HEK293 (cell line): Measurements from ENCODE around the gene APOBR.

Experiments used
- CTCF ChIA-PET: fragments of 350-600 bp; formaldehyde crosslinking; extraction: SDS; loops from one replicate; lab custom pipeline; 2021; ENCODE audit warnings: antibody characterized with exemption; lab: Yijun Ruan, JAX
- POLR2A ChIA-PET: fragments of 300-600 bp; formaldehyde crosslinking; extraction: SDS; loops from one replicate; lab custom pipeline; 2020; ENCODE audit warnings: antibody characterized with exemption, inconsistent platforms; lab: Yijun Ruan, JAX
- H3K27ac ChIP-seq: fragments of 200-500 bp; sonication (Bioruptor generic); 2 replicates; pipeline ENCODE4 v1.5.1; 2014; ENCODE audit warnings: low read depth, low read length, control low read depth, inconsistent platforms; ENCODE audit errors: extremely low read depth
- H3K36me3 ChIP-seq, 2 experiments: fragments of 200-500 bp in 1 of 2; sonication (Bioruptor generic) in 1 of 2; 1 replicate in 1 of 2; 2 replicates in 1 of 2; pipeline ENCODE4 v1.5.1; 2014 to 2017; ENCODE audit warnings: inconsistent platforms in 2 of 2, low read length in 2 of 2; ENCODE audit not compliant: control insufficient read depth in 2 of 2, insufficient read depth in 1 of 2
- H3K4me1 ChIP-seq: fragments of 200-500 bp; sonication (Bioruptor generic); 2 replicates; pipeline ENCODE4 v1.5.1; 2014; ENCODE audit warnings: mild to moderate bottlenecking, low read length, inconsistent platforms; ENCODE audit not compliant: control insufficient read depth, insufficient read depth
- H3K4me3 ChIP-seq: 2 replicates; pipeline ENCODE4 v1.5.1; 2011; ENCODE audit warnings: low read depth, mild to moderate bottlenecking, control low read depth, low read length, moderate library complexity
- H3K9me3 ChIP-seq: fragments of 200-500 bp; sonication (Bioruptor generic); 2 replicates; pipeline ENCODE4 v1.5.1; 2014; ENCODE audit warnings: low read depth, low read length, inconsistent platforms; ENCODE audit not compliant: control insufficient read depth, insufficient read depth
- TSHZ1 ChIP-seq: fragments of 450-650 bp; formaldehyde crosslinking; IDR thresholded peaks from 2 replicates; pipeline ENCODE4 v1.5.1; 2016; ENCODE audit warnings: missing biosample characterization, missing genetic modification characterization, borderline replicate concordance
- ZFP3 ChIP-seq: fragments of 450-650 bp; formaldehyde crosslinking; IDR thresholded peaks from 2 replicates; pipeline ENCODE4 v1.5.1; 2016; ENCODE audit warnings: low read depth, missing biosample characterization, missing genetic modification characterization
- ZNF112 ChIP-seq: fragments of 450-650 bp; formaldehyde crosslinking; IDR thresholded peaks from 2 replicates; pipeline ENCODE4 v1.5.0; 2017; ENCODE audit warnings: missing biosample characterization, missing genetic modification characterization
- ZNF585B ChIP-seq: fragments of 450-650 bp; formaldehyde crosslinking; IDR thresholded peaks from 2 replicates; pipeline ENCODE4 v1.5.1; 2016; ENCODE audit warnings: missing biosample characterization, missing genetic modification characterization
- TF ChIP-seq, protein P1 (sequence below): fragments of 450-650 bp; formaldehyde crosslinking; IDR thresholded peaks from 2 replicates; pipeline ENCODE4 v1.5.1; 2016; ENCODE audit warnings: missing biosample characterization, missing genetic modification characterization
- TF ChIP-seq, protein P2 (sequence below): fragments of 450-650 bp; formaldehyde crosslinking; IDR thresholded peaks from 2 replicates; pipeline ENCODE4 v1.5.1; 2016; ENCODE audit warnings: missing biosample characterization, missing genetic modification characterization, borderline replicate concordance
- TF ChIP-seq, protein P3 (sequence below): fragments of 450-650 bp; formaldehyde crosslinking; IDR thresholded peaks from 2 replicates; pipeline ENCODE4 v1.5.0; 2017; ENCODE audit warnings: missing biosample characterization, missing genetic modification characterization, borderline replicate concordance
- TF ChIP-seq, protein P4 (sequence below): fragments of 450-650 bp; IDR thresholded peaks from 2 replicates; pipeline ENCODE4 v1.5.1; 2018; ENCODE audit warnings: missing biosample characterization, missing genetic modification characterization

Gene APOBR

DNA sequence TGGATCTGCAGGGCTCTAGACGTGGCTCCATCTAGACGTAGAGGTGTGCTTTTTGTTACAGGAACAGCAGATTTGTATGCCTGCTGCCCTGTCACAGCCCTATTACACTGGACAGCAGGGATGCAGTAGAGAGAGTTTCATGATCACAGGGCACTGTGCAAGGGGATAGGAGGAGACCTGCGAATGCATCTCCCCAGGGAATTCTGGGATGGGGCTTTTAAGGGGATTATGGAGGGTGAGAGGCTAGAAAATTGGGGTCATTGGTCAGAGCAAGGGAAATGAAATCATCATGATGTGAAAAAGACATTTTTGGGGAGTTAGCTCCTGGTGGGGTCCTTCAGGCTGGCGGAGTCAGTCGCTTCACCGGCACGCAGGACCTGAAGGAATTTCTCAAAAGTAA, 48.2 kb downstream of the APOBR start:
- TF ChIP-seq ZNF112 (tag by site-specific recombination) = no peak
- no peak for TF ChIP-seq TSHZ1 (tag by site-specific recombination)
- TF ChIP-seq, protein P1, sequence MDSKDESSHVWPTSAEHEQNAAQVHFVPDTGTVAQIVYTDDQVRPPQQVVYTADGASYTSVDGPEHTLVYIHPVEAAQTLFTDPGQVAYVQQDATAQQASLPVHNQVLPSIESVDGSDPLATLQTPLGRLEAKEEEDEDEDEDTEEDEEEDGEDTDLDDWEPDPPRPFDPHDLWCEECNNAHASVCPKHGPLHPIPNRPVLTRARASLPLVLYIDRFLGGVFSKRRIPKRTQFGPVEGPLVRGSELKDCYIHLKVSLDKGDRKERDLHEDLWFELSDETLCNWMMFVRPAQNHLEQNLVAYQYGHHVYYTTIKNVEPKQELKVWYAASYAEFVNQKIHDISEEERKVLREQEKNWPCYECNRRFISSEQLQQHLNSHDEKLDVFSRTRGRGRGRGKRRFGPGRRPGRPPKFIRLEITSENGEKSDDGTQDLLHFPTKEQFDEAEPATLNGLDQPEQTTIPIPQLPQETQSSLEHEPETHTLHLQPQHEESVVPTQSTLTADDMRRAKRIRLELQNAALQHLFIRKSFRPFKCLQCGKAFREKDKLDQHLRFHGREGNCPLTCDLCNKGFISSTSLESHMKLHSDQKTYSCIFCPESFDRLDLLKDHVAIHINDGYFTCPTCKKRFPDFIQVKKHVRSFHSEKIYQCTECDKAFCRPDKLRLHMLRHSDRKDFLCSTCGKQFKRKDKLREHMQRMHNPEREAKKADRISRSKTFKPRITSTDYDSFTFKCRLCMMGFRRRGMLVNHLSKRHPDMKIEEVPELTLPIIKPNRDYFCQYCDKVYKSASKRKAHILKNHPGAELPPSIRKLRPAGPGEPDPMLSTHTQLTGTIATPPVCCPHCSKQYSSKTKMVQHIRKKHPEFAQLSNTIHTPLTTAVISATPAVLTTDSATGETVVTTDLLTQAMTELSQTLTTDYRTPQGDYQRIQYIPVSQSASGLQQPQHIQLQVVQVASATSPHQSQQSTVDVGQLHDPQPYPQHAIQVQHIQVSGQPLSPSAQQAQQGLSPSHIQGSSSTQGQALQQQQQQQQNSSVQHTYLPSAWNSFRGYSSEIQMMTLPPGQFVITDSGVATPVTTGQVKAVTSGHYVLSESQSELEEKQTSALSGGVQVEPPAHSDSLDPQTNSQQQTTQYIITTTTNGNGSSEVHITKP (tag by site-specific recombination) = no peak
- no peak for TF ChIP-seq ZNF585B (tag by site-specific recombination)
- no peak for TF ChIP-seq ZFP3 (tag by site-specific recombination)
- TF ChIP-seq, protein P2, sequence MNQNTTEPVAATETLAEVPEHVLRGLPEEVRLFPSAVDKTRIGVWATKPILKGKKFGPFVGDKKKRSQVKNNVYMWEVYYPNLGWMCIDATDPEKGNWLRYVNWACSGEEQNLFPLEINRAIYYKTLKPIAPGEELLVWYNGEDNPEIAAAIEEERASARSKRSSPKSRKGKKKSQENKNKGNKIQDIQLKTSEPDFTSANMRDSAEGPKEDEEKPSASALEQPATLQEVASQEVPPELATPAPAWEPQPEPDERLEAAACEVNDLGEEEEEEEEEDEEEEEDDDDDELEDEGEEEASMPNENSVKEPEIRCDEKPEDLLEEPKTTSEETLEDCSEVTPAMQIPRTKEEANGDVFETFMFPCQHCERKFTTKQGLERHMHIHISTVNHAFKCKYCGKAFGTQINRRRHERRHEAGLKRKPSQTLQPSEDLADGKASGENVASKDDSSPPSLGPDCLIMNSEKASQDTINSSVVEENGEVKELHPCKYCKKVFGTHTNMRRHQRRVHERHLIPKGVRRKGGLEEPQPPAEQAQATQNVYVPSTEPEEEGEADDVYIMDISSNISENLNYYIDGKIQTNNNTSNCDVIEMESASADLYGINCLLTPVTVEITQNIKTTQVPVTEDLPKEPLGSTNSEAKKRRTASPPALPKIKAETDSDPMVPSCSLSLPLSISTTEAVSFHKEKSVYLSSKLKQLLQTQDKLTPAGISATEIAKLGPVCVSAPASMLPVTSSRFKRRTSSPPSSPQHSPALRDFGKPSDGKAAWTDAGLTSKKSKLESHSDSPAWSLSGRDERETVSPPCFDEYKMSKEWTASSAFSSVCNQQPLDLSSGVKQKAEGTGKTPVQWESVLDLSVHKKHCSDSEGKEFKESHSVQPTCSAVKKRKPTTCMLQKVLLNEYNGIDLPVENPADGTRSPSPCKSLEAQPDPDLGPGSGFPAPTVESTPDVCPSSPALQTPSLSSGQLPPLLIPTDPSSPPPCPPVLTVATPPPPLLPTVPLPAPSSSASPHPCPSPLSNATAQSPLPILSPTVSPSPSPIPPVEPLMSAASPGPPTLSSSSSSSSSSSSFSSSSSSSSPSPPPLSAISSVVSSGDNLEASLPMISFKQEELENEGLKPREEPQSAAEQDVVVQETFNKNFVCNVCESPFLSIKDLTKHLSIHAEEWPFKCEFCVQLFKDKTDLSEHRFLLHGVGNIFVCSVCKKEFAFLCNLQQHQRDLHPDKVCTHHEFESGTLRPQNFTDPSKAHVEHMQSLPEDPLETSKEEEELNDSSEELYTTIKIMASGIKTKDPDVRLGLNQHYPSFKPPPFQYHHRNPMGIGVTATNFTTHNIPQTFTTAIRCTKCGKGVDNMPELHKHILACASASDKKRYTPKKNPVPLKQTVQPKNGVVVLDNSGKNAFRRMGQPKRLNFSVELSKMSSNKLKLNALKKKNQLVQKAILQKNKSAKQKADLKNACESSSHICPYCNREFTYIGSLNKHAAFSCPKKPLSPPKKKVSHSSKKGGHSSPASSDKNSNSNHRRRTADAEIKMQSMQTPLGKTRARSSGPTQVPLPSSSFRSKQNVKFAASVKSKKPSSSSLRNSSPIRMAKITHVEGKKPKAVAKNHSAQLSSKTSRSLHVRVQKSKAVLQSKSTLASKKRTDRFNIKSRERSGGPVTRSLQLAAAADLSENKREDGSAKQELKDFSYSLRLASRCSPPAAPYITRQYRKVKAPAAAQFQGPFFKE = no peak
- TF ChIP-seq, protein P3, sequence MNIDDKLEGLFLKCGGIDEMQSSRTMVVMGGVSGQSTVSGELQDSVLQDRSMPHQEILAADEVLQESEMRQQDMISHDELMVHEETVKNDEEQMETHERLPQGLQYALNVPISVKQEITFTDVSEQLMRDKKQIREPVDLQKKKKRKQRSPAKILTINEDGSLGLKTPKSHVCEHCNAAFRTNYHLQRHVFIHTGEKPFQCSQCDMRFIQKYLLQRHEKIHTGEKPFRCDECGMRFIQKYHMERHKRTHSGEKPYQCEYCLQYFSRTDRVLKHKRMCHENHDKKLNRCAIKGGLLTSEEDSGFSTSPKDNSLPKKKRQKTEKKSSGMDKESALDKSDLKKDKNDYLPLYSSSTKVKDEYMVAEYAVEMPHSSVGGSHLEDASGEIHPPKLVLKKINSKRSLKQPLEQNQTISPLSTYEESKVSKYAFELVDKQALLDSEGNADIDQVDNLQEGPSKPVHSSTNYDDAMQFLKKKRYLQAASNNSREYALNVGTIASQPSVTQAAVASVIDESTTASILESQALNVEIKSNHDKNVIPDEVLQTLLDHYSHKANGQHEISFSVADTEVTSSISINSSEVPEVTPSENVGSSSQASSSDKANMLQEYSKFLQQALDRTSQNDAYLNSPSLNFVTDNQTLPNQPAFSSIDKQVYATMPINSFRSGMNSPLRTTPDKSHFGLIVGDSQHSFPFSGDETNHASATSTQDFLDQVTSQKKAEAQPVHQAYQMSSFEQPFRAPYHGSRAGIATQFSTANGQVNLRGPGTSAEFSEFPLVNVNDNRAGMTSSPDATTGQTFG (tag by site-specific recombination) = no peak
- TF ChIP-seq, protein P4, sequence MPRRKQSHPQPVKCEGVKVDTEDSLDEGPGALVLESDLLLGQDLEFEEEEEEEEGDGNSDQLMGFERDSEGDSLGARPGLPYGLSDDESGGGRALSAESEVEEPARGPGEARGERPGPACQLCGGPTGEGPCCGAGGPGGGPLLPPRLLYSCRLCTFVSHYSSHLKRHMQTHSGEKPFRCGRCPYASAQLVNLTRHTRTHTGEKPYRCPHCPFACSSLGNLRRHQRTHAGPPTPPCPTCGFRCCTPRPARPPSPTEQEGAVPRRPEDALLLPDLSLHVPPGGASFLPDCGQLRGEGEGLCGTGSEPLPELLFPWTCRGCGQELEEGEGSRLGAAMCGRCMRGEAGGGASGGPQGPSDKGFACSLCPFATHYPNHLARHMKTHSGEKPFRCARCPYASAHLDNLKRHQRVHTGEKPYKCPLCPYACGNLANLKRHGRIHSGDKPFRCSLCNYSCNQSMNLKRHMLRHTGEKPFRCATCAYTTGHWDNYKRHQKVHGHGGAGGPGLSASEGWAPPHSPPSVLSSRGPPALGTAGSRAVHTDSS (tag by site-specific recombination) = no peak
- TF ChIP-seq, all 188 proteins: peak for 0
- H3K9me3 ChIP-seq = no peaks in the 10 kb centered on the region
- no peaks in the 10 kb centered on the region for H3K36me3 ChIP-seq
- ChIA-PET POLR2A (no interaction called here), CTCF (interaction anchor here (1.5 kb wide), 1 partner anchor 11 kb away, joined by 5 read pairs; the partner anchor contains the start of gene SGF29)
- H3K4me1 ChIP-seq = no peaks in the 10 kb centered on the region
- H3K4me3 ChIP-seq = no peak overlapping the region
- H3K27ac ChIP-seq = no peak overlapping the region
